ENCODE measurements around the gene NUP210.

- TF ChIP-seq YY1 (IDR thresholded peaks at IDR 0.05; ENCODE audit: insufficient read depth, insufficient read length), result no peak
- no peak for TF ChIP-seq ZNF274 (IDR thresholded peaks at IDR 0.05; ENCODE audit: low read depth, low read length)
- TF ChIP-seq SUZ12 (IDR thresholded peaks at IDR 0.05; ENCODE audit: extremely low read depth, insufficient read depth, insufficient read length), result no peak
Measured at GRCh38 chr3:13415997-13416793, 3.9 kb downstream of the NUP210 start.
